Measurements from ENCODE around the gene SEC61G. TPM values are rescaled to one million over a fixed set of nuclear protein-coding genes. Genes with fewer than 3 reads are reported as not detected.

The SEC61G gene
- total RNA-seq, 1 donor from 2014 or later = 194 TPM

DNA sequence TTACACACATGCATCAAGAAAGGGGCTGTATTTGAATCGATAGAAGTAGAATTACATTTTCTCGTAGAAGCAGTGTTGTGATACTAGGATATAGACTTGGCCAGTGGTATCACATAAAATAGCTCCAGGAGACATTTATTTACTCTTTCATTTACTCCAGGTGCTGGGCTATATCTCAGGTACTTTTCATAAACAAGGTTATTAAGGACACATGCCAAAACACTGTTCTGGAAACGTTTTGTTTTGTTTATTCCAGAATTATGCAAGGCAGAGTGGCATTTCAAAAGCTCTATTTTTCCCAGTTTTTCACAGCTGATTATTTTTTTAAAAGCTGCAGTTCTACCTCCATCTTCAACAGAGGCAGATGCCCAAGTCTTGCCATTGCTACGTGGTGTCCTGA, 37.8 kb upstream of the SEC61G start:
- peaks cover 2% of the 10 kb centered on the region for H3K36me3 Mint-ChIP-seq (ENCODE audit: low read depth)
- H3K9me3 Mint-ChIP-seq (ENCODE audit: low read depth) = peaks cover 10% of the 10 kb centered on the region
- no peak for DNase-seq (ENCODE audit: low spot score)
- no peak overlapping the region for H3K4me3 Mint-ChIP-seq (ENCODE audit: unreplicated experiment)
- H3K4me1 Mint-ChIP-seq (ENCODE audit: low read depth) = peaks cover 4% of the 10 kb centered on the region
- TF ChIP-seq, protein P1, sequence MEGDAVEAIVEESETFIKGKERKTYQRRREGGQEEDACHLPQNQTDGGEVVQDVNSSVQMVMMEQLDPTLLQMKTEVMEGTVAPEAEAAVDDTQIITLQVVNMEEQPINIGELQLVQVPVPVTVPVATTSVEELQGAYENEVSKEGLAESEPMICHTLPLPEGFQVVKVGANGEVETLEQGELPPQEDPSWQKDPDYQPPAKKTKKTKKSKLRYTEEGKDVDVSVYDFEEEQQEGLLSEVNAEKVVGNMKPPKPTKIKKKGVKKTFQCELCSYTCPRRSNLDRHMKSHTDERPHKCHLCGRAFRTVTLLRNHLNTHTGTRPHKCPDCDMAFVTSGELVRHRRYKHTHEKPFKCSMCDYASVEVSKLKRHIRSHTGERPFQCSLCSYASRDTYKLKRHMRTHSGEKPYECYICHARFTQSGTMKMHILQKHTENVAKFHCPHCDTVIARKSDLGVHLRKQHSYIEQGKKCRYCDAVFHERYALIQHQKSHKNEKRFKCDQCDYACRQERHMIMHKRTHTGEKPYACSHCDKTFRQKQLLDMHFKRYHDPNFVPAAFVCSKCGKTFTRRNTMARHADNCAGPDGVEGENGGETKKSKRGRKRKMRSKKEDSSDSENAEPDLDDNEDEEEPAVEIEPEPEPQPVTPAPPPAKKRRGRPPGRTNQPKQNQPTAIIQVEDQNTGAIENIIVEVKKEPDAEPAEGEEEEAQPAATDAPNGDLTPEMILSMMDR (IDR thresholded peaks at IDR 0.05) = no peak
- no peak overlapping the region for H3K27ac Mint-ChIP-seq (ENCODE audit: unreplicated experiment)
- H3K27me3 Mint-ChIP-seq (ENCODE audit: low read depth) = peaks cover 6% of the 10 kb centered on the region

DNA sequence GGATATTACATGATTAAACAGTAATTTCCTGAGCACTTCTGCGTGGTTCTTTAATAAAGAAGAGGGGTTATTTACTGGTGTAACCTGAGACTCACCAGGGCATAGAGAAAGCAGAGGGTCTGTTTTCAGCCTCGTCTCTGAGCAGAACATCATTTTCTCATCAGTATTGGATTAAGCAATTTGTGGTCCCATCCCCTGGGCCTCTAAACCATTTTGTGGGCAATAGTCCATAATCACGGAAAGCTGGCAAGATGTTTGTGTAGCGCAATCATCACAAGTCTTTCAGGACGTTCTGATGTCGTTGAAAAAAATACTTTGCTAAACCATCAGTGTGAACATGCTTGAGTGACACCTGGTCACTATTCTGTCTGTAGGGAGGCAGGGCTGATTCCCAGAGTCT, 37.1 kb upstream of the SEC61G start:
- H3K27ac Mint-ChIP-seq (ENCODE audit: unreplicated experiment) = no peak overlapping the region
- no peak for DNase-seq (ENCODE audit: low spot score)
- peaks cover 2% of the 10 kb centered on the region for H3K36me3 Mint-ChIP-seq (ENCODE audit: low read depth)
- H3K9me3 Mint-ChIP-seq (ENCODE audit: low read depth) = peaks cover 10% of the 10 kb centered on the region
- H3K4me1 Mint-ChIP-seq (ENCODE audit: low read depth) = peaks cover 4% of the 10 kb centered on the region
- peaks cover 6% of the 10 kb centered on the region for H3K27me3 Mint-ChIP-seq (ENCODE audit: low read depth)
- TF ChIP-seq, protein P1 (IDR thresholded peaks at IDR 0.05) = no peak
- no peak overlapping the region for H3K4me3 Mint-ChIP-seq (ENCODE audit: unreplicated experiment)

DNA sequence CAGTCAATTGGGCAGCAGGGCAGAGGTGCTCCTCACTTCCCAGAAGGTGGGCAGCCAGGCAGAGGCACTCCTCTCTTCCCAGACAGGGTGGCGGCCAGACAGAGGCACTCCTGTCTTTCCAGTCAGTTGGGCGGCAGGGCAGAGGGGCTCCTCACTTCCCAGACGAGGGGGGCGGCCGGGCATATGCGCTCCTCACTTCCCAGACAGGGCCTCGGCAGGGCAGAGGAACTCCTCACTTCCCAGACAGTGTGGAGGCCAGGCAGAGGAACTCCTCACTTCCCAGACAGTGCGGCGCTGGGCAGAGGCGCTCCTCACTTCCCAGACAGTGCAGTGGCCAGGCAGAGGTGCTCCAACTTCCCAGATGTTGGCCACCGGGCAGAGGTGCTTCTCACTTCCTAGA, 33.4 kb upstream of the SEC61G start:
- peaks cover 8% of the 10 kb centered on the region for H3K4me1 Mint-ChIP-seq (ENCODE audit: low read depth)
- H3K27me3 Mint-ChIP-seq (ENCODE audit: low read depth) = no peaks in the 10 kb centered on the region
- no peak for DNase-seq (ENCODE audit: low spot score)
- H3K4me3 Mint-ChIP-seq (ENCODE audit: unreplicated experiment) = no peak overlapping the region
- peaks cover 10% of the 10 kb centered on the region for H3K9me3 Mint-ChIP-seq (ENCODE audit: low read depth)
- no peak overlapping the region for H3K27ac Mint-ChIP-seq (ENCODE audit: unreplicated experiment)
- TF ChIP-seq, protein P1 (IDR thresholded peaks at IDR 0.05) = no peak
- no peaks in the 10 kb centered on the region for H3K36me3 Mint-ChIP-seq (ENCODE audit: low read depth)

DNA sequence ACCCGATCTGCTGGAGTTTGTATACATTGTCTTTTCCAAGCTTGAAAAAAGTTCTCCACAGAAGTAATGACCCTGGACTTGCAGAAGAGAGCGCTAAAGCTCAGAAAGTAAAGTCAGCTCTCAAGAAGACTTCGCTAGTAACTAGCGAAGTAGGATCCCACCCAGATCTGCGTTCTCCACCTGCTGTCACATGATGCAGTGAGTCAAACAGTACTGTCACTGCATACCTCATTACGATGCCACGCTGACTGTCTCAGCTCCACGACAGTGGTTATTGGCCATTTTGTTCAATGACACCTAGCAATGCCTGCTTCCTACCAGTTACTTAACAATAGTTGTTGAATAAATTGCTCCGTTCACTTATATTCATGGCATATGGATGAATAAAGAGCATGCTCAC, 29.7 kb upstream of the SEC61G start:
- Mint-ChIP-seq H3K9me3 (ENCODE audit: low read depth) (peaks cover 9% of the 10 kb centered on the region), H3K36me3 (ENCODE audit: low read depth) (no peaks in the 10 kb centered on the region), H3K4me1 (ENCODE audit: low read depth) (peaks cover 11% of the 10 kb centered on the region), H3K27me3 (ENCODE audit: low read depth) (no peaks in the 10 kb centered on the region), H3K27ac (ENCODE audit: unreplicated experiment) (no peak overlapping the region), H3K4me3 (ENCODE audit: unreplicated experiment) (no peak overlapping the region)
- TF ChIP-seq, protein P1 (IDR thresholded peaks at IDR 0.05) = peak; percentile 90
- DNase-seq (ENCODE audit: low spot score) = no peak

DNA sequence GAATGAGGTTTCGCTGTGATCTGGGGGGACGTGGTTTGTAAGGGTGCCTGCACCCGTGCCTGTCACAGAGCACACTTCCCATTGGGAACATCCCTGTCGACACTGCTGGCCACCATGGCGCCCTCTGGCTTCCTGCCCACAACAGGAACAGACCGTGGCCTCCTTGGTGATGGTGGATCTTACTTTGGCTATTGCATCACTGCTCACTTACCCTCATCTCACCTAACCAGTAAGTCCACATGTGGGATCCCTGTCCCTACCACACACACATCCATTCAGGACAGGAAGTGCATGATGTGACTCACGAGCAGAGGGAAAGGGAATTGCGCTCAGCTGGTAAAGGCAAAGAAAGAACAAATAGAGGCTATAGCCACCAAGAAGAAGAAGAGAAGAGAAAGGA, 26.2 kb upstream of the SEC61G start:
- no peak overlapping the region for H3K4me3 Mint-ChIP-seq (ENCODE audit: unreplicated experiment)
- H3K27me3 Mint-ChIP-seq (ENCODE audit: low read depth) = no peaks in the 10 kb centered on the region
- no peaks in the 10 kb centered on the region for H3K36me3 Mint-ChIP-seq (ENCODE audit: low read depth)
- TF ChIP-seq, protein P1 (IDR thresholded peaks at IDR 0.05) = no peak
- no peak for DNase-seq (ENCODE audit: low spot score)
- peaks cover 21% of the 10 kb centered on the region for H3K4me1 Mint-ChIP-seq (ENCODE audit: low read depth)
- no peaks in the 10 kb centered on the region for H3K9me3 Mint-ChIP-seq (ENCODE audit: low read depth)
- H3K27ac Mint-ChIP-seq (ENCODE audit: unreplicated experiment) = no peak overlapping the region
